A673 (cell line): ENCODE data around the gene STRIP1. TPM values are rescaled to one million over a fixed set of nuclear protein-coding genes. Genes with fewer than 3 reads are reported as not detected.

Experiments
- BruUV-seq: library from RNA; stranded (reverse); fragments of 400-500 nt; replicated peaks from 2 replicates; lab custom pipeline; 2021; lab: Mats Ljungman, UMichigan
- CTCF ChIA-PET: fragments of 300-600 bp; sonication (Branson Sonifier 250); formaldehyde crosslinking; loops from one replicate; lab custom pipeline; 2022; ENCODE audit warnings: antibody characterized with exemption; lab: Charles Lee
- POLR2A ChIA-PET: fragments of 300-600 bp; sonication (Branson Sonifier 250); formaldehyde crosslinking; loops from one replicate; lab custom pipeline; 2022; ENCODE audit warnings: antibody characterized with exemption; ENCODE audit not compliant: low non-redundant PET; lab: Charles Lee
- DNase-seq: peaks from one replicate; pipeline ENCODE4 v3.0.0-alpha.2; 2015; ENCODE audit warnings: low spot score
- H3K27ac ChIP-seq: fragments of 200-600 bp; sonication (generic); 2 replicates; pipeline ENCODE4 v1.5.1; 2016; ENCODE audit warnings: mixed run types, low read depth, mild to moderate bottlenecking, mixed read lengths, antibody characterized with exemption, low read length; ENCODE audit not compliant: poor library complexity, severe bottlenecking
- H3K27me3 ChIP-seq: fragments of 200-600 bp; sonication (generic); replicated peaks from 2 replicates; pipeline ENCODE4 v1.6.1; 2017; ENCODE audit warnings: mixed run types, low read depth, mild to moderate bottlenecking, mixed read lengths, antibody characterized with exemption, low read length; ENCODE audit not compliant: insufficient read depth, poor library complexity
- H3K36me3 ChIP-seq: fragments of 200-600 bp; sonication (generic); 2 replicates; pipeline ENCODE4 v1.6.1; 2016; ENCODE audit warnings: mixed run types, mild to moderate bottlenecking, mixed read lengths, antibody characterized with exemption, low read length; ENCODE audit not compliant: insufficient read depth, poor library complexity, severe bottlenecking
- H3K4me1 ChIP-seq: fragments of 200-600 bp; sonication (generic); 2 replicates; pipeline ENCODE4 v1.6.1; 2017; ENCODE audit warnings: mixed run types, mild to moderate bottlenecking, mixed read lengths, antibody characterized with exemption, low read length; ENCODE audit not compliant: insufficient read depth, poor library complexity, severe bottlenecking
- H3K4me3 ChIP-seq: fragments of 200-600 bp; sonication (generic); 2 replicates; pipeline ENCODE4 v1.5.1; 2016; ENCODE audit warnings: low read depth, mixed run types, mild to moderate bottlenecking, mixed read lengths, low read length; ENCODE audit not compliant: poor library complexity, severe bottlenecking
- H3K9me3 ChIP-seq: fragments of 200-600 bp; sonication (generic); 2 replicates; pipeline ENCODE4 v1.6.1; 2016; ENCODE audit warnings: mixed run types, low read depth, mild to moderate bottlenecking, mixed read lengths, antibody characterized with exemption, low read length; ENCODE audit not compliant: poor library complexity, severe bottlenecking
- CTCF ChIP-seq: fragments of 300-800, 200-600 bp; sonication (generic); conservative IDR thresholded peaks from 2 replicates; pipeline ENCODE4 v1.5.1; 2017; ENCODE audit warnings: low read depth, mild to moderate bottlenecking, antibody characterized with exemption, low read length, moderate library complexity, mixed read lengths
- EZH2 ChIP-seq: fragments of 200-600 bp; sonication (generic); IDR thresholded peaks from 2 replicates; pipeline ENCODE4 v1.6.1; 2017; ENCODE audit warnings: borderline replicate concordance, low read depth, mild to moderate bottlenecking, mixed read lengths, antibody characterized with exemption, low read length; ENCODE audit not compliant: poor library complexity, severe bottlenecking
- intact Hi-C: fragments of 100-400 bp; cut with micrococcal nuclease; formaldehyde crosslinking; loops from one replicate; pipeline ENCODE4 v1.10.0; 2022; ENCODE audit not compliant: unreplicated experiment
- total RNA-seq: library from RNA; stranded (reverse); gene quantifications from 2 replicates; pipeline ENCODE4 v1.2.3, GENCODE V29; 2021

STRIP1 gene
- total RNA-seq, 1 experiment from 2014 or later: 57.7 TPM

GRCh38 chr1:110047463-110047862 is 13.0 kb downstream of the STRIP1 start:
- Histone ChIP-seq H3K4me3 (no peak overlapping the region), H3K9me3 (no peaks in the 10 kb centered on the region), H3K4me1 (no peaks in the 10 kb centered on the region), H3K27ac (no peak overlapping the region), H3K27me3 (no peaks in the 10 kb centered on the region), H3K36me3 (peaks cover 80% of the 10 kb centered on the region)
- DNase-seq: no peak
- ChIA-PET POLR2A (no interaction called here), CTCF (no interaction called here)
- intact Hi-C loops: no loop called here
- TF ChIP-seq EZH2 (no peak), CTCF (no peak)
- no TSS peak for BruUV-seq

GRCh38 chr1:110048240-110048639 is 13.8 kb downstream of the STRIP1 start:
- no peak overlapping the region for H3K4me3 ChIP-seq
- H3K27ac ChIP-seq: no peak overlapping the region
- no peaks in the 10 kb centered on the region for H3K27me3 ChIP-seq
- no peaks in the 10 kb centered on the region for H3K4me1 ChIP-seq
- DNase-seq: no peak
- H3K9me3 ChIP-seq: no peaks in the 10 kb centered on the region
- intact Hi-C loops: no loop called here
- peaks cover 76% of the 10 kb centered on the region for H3K36me3 ChIP-seq
- CTCF ChIA-PET: no interaction called here
- BruUV-seq: no TSS peak
- no peak for TF ChIP-seq CTCF
- no peak for TF ChIP-seq EZH2
- POLR2A ChIA-PET: no interaction called here

- DNase-seq: no peak
- H3K27ac ChIP-seq: no peak overlapping the region
- H3K36me3 ChIP-seq: peaks cover 76% of the 10 kb centered on the region
- no TSS peak for BruUV-seq
- no peaks in the 10 kb centered on the region for H3K9me3 ChIP-seq
- H3K4me1 ChIP-seq: no peaks in the 10 kb centered on the region
- H3K4me3 ChIP-seq: no peak overlapping the region
- H3K27me3 ChIP-seq: no peaks in the 10 kb centered on the region
- TF ChIP-seq EZH2 (no peak), CTCF (no peak)
- ChIA-PET POLR2A (no interaction called here), CTCF (no interaction called here)
- intact Hi-C loops: no loop called here
Measured at GRCh38 chr1:110048923-110049601, 14.6 kb downstream of the STRIP1 start.
